Esophagus muscularis mucosa (tissue), 3 donors: ENCODE data around the gene PFDN2.

Experiments
- CTCF ChIP-seq, 3 experiments: fragments of 200-600 bp in 2 of 3; fragments of 450-650 bp in 1 of 3; sonication (generic) in 2 of 3; IDR thresholded peaks; one replicate each; pipeline ENCODE4 v1.5.1; 2017 to 2019; ENCODE audit warnings: antibody characterized with exemption in 3 of 3, mild to moderate bottlenecking in 2 of 3, moderate library complexity in 1 of 3
- POLR2A ChIP-seq: fragments of 450-650 bp; IDR thresholded peaks from one replicate; pipeline ENCODE4 v1.6.1; 2017; ENCODE audit warnings: antibody characterized with exemption, moderate library complexity, mild to moderate bottlenecking, low read depth

DNA sequence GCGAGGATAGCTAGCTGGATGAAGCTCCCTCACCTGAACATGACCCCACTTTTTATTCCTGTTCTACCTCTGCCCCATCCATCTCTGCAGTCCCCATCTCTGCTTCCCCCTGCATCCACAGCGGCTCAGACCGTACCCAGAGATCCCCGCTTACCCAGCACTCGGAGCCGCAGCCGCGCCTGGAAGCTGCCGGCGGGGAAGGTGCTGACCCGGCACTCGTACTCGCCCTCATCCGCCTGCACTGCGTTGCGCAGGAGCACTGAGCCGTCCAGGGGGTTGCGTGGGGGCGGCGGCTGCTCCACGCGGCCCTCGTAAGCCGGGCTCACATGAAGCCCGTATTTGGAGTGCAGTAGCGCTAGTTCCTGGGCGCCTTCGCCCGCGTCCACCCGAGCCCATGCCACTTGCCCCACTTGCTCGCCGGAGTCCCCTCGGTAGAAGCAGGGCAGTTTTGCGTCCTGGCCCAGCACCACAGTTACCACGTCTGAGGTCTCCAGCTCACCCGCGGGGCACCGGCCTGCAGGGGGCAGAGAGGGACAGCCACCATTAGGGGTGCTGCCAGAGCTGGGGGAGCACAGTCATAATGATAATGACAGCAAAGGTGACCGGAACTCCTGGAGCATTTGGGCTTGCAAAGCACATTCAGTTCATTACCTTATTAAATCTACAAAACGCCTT, 38.3 kb downstream of the PFDN2 start:
- no peak for TF ChIP-seq POLR2A
- TF ChIP-seq CTCF (IDR thresholded peaks at IDR 0.05): no peak
